GM12878 (cell line): ENCODE data around the gene CRY1. TPM values are rescaled to one million over a fixed set of nuclear protein-coding genes. Genes with fewer than 3 reads are reported as not detected.
A peak's percentile ranks its signal among the peaks of the same experiment; 100 is the strongest.

Experiments used
- CHD1 ChIP-seq: IDR thresholded peaks from 2 replicates; pipeline ENCODE4 v1.6.1; 2012; ENCODE audit warnings: low read depth, low read length, improper control_type of control experiment
- CHD2 ChIP-seq: IDR thresholded peaks from 2 replicates; pipeline ENCODE4 v1.6.1; 2011; ENCODE audit warnings: low read depth, low read length, improper control_type of control experiment, borderline replicate concordance
- CREM ChIP-seq: IDR thresholded peaks from 2 replicates; pipeline ENCODE4 v1.6.1; 2014; ENCODE audit warnings: antibody characterized with exemption, low read depth
- EED ChIP-seq: sonication (generic); IDR thresholded peaks from 2 replicates; pipeline ENCODE4 v1.6.1; 2016; ENCODE audit warnings: antibody characterized with exemption, low read depth
- EGR1 ChIP-seq, 2 experiments: IDR thresholded peaks; 1 replicate in 1 of 2; 2 replicates in 1 of 2; pipeline ENCODE4 v1.6.1; 2011 to 2012; ENCODE audit warnings: low read depth in 2 of 2, low read length in 2 of 2, borderline replicate concordance in 1 of 2, mild to moderate bottlenecking in 1 of 2, moderate library complexity in 1 of 2
- HDGF ChIP-seq: fragments of 450-650 bp; IDR thresholded peaks from 2 replicates; pipeline ENCODE4 v1.6.1; 2016; ENCODE audit warnings: antibody characterized with exemption
- IKZF1 ChIP-seq: fragments of 450-650 bp; conservative IDR thresholded peaks from 2 replicates; pipeline ENCODE4 v1.6.1; 2017; ENCODE audit warnings: antibody characterized with exemption, mild to moderate bottlenecking
- IRF4 ChIP-seq: IDR thresholded peaks from 2 replicates; pipeline ENCODE4 v1.6.1; 2011; ENCODE audit warnings: low read depth, low read length
- JUNB ChIP-seq: IDR thresholded peaks from 2 replicates; pipeline ENCODE4 v1.6.1; 2016; ENCODE audit warnings: antibody characterized with exemption, mild to moderate bottlenecking
- MAX ChIP-seq: IDR thresholded peaks from 2 replicates; pipeline ENCODE4 v1.6.1; 2012; ENCODE audit warnings: low read depth, low read length, improper control_type of control experiment
- NBN ChIP-seq: fragments of 450-650 bp; IDR thresholded peaks from 2 replicates; pipeline ENCODE4 v1.6.1; 2016
- NKRF ChIP-seq: fragments of 450-650 bp; conservative IDR thresholded peaks from 2 replicates; pipeline ENCODE4 v1.6.1; 2017; ENCODE audit warnings: mild to moderate bottlenecking, moderate library complexity
- NR2F1 ChIP-seq: fragments of 450-650 bp; conservative IDR thresholded peaks from 2 replicates; pipeline ENCODE4 v1.6.1; 2017; ENCODE audit warnings: mild to moderate bottlenecking
- POLR2A ChIP-seq: IDR thresholded peaks from 2 replicates; pipeline ENCODE4 v1.6.1; 2011; ENCODE audit warnings: low read depth, mild to moderate bottlenecking, low read length
- POU2F2 ChIP-seq: IDR thresholded peaks from 3 replicates; pipeline ENCODE4 v1.6.1; 2011; ENCODE audit warnings: low read depth, mild to moderate bottlenecking, low read length, borderline replicate concordance
- RAD21 ChIP-seq: IDR thresholded peaks from 2 replicates; pipeline ENCODE4 v1.6.1; 2011; ENCODE audit warnings: mild to moderate bottlenecking, low read depth, low read length, moderate library complexity; ENCODE audit not compliant: insufficient read depth
- RUNX3 ChIP-seq: IDR thresholded peaks from 2 replicates; pipeline ENCODE4 v1.6.1; 2012; ENCODE audit warnings: low read length, inconsistent platforms
- SMAD1 ChIP-seq: fragments of 450-650 bp; IDR thresholded peaks from 2 replicates; pipeline ENCODE4 v1.6.1; 2018; ENCODE audit warnings: mild to moderate bottlenecking, low read depth; ENCODE audit not compliant: partially characterized antibody
- STAT1 ChIP-seq: fragments of 450-650 bp; conservative IDR thresholded peaks from 2 replicates; pipeline ENCODE4 v1.6.1; 2014; ENCODE audit warnings: antibody characterized with exemption, mild to moderate bottlenecking
- STAT3 ChIP-seq: IDR thresholded peaks from 2 replicates; pipeline ENCODE4 v1.6.1; 2011; ENCODE audit warnings: low read depth, low read length, improper control_type of control experiment
- TCF12 ChIP-seq: IDR thresholded peaks from 2 replicates; pipeline ENCODE4 v1.6.1; 2011; ENCODE audit warnings: low read depth, mild to moderate bottlenecking, low read length
- TCF3 ChIP-seq: IDR thresholded peaks from 2 replicates; pipeline ENCODE4 v1.6.1; 2012; ENCODE audit warnings: low read depth, mild to moderate bottlenecking, low read length, borderline replicate concordance; ENCODE audit not compliant: insufficient read depth
- USF2 ChIP-seq: IDR thresholded peaks from 2 replicates; pipeline ENCODE4 v1.6.1; 2011; ENCODE audit warnings: low read depth, low read length, improper control_type of control experiment, borderline replicate concordance
- ZBTB4 ChIP-seq: fragments of 450-650 bp; formaldehyde crosslinking; IDR thresholded peaks from 2 replicates; pipeline ENCODE4 v1.4.0; 2022; ENCODE audit warnings: mild to moderate bottlenecking, moderate library complexity
- ZNF217 ChIP-seq: fragments of 450-650 bp; IDR thresholded peaks from 2 replicates; pipeline ENCODE4 v1.6.1; 2017; ENCODE audit warnings: antibody characterized with exemption, mild to moderate bottlenecking
- ZNF24 ChIP-seq: fragments of 450-650 bp; IDR thresholded peaks from 2 replicates; pipeline ENCODE4 v1.6.1; 2017; ENCODE audit warnings: antibody characterized with exemption, mild to moderate bottlenecking
- ZNF622 ChIP-seq: fragments of 450-650 bp; IDR thresholded peaks from 2 replicates; pipeline ENCODE4 v1.6.1; 2017; ENCODE audit warnings: mild to moderate bottlenecking, inconsistent platforms
- polyA plus RNA-seq, 11 experiments: library from polyadenylated mRNA; depleted of rRNA in 4 of 11; unstranded in 6 of 11; stranded (reverse) in 5 of 11; fragments of >200 nt; fragmentation: Nextera tagmentation in 4 of 11; fragmentation: Illumina TruSeq in 1 of 11; extraction: Ambion mirVana in 4 of 11; extraction: Trizol in 1 of 11; gene quantifications; 1 replicate in 1 of 11; 2 replicates in 10 of 11; pipeline versions ENCODE4 v1.2.1 to v1.2.3, GENCODE V29; 2011 to 2016; ENCODE audit warnings: inconsistent platforms in 2 of 11, missing spikeins in 2 of 11, low read depth in 1 of 11
- total RNA-seq, 4 experiments: library from RNA; depleted of rRNA in 3 of 4; stranded (reverse); fragments of >200 nt in 3 of 4; fragmentation: Illumina TruSeq in 1 of 4; extraction: Trizol in 1 of 4; gene quantifications; 2 replicates each; pipeline versions ENCODE4 v1.2.1 to v1.2.3, GENCODE V29; 2013 to 2021

Gene CRY1
- total and polyA plus RNA-seq, 10 of the 15 experiments (the other 5 are each of a cell fraction or from before 2014, with no cell fraction given): 1.6 to 10.9 (median 5.4) TPM

GRCh38 chr12:106955377-106956047 is 137.8 kb downstream of the CRY1 start, which contains the start of gene TMEM263 (continued):
- TF ChIP-seq CHD1 (0 out of 2 replicates have a peak, but pooled peaks have one; percentile 58), CREM (peak; percentile 4; the same call in 1 of the 2 replicates), STAT3 (no peak), ZNF622 (no peak), IKZF1 (peak; percentile 93), JUNB (no peak), EGR1 (IDR thresholded peaks at IDR 0.05; ENCODE audit: borderline replicate concordance in 1 of 2, low read depth in 2 of 2, low read length in 2 of 2) (peak in 1 of 2 experiments; percentile 90; a peak in 2 of 3 replicates), NBN (peak; percentile 72), NKRF (peak; percentile 91), STAT1 (no peak), ZBTB4 (CRISPR knock-in tag) (no peak), USF2 (no peak), HDGF (0 out of 2 replicates have a peak, but pooled peaks have one; percentile 58), CHD2 (no peak; the same call in 1 of the 2 replicates), TCF3 (0 out of 2 replicates have a peak, but pooled peaks have one; percentile 45), MAX (0 out of 2 replicates have a peak, but pooled peaks have one; percentile 36), ZNF24 (0 out of 2 replicates have a peak, but pooled peaks have one; percentile 58), POU2F2 (no peak; the same call in 2 of the 3 replicates), RAD21 (no peak), IRF4 (0 out of 2 replicates have a peak, but pooled peaks have one; percentile 5), SMAD1 (no peak), RUNX3 (peak; percentile 38), ZNF217 (peak; percentile 56; the same call in 1 of the 2 replicates), NR2F1 (peak; percentile 68; the same call in 1 of the 2 replicates), POLR2A (peak; percentile 95), TCF12 (peak; percentile 51; the same call in 1 of the 2 replicates), EED (0 out of 2 replicates have a peak, but pooled peaks have one; percentile 27)
